SJCRH30 (cell line): ENCODE data around the gene KCNK10. TPM values are rescaled to one million over a fixed set of nuclear protein-coding genes. Genes with fewer than 3 reads are reported as not detected.

Source experiments
- DNase-seq, 2 experiments: peaks; one replicate each; pipeline ENCODE4 v3.0.0-alpha.2; 2015 to 2020
- H3K27ac ChIP-seq: fragments of 250-450 bp; sonication (Bioruptor Pico); 2 replicates; pipeline ENCODE4 v1.5.1; 2020; ENCODE audit warnings: mild to moderate bottlenecking, moderate library complexity
- H3K27me3 ChIP-seq: fragments of 250-450 bp; sonication (Bioruptor Pico); 2 replicates; pipeline ENCODE4 v1.5.1; 2020; ENCODE audit warnings: mild to moderate bottlenecking, moderate library complexity
- H3K36me3 ChIP-seq: fragments of 250-450 bp; sonication (Bioruptor Pico); 2 replicates; pipeline ENCODE4 v1.5.1; 2020; ENCODE audit warnings: mild to moderate bottlenecking, moderate library complexity
- H3K4me1 ChIP-seq: fragments of 250-450 bp; sonication (Bioruptor Pico); 2 replicates; pipeline ENCODE4 v1.5.1; 2020; ENCODE audit warnings: mild to moderate bottlenecking, moderate library complexity
- H3K4me3 ChIP-seq: fragments of 250-450 bp; sonication (Bioruptor Pico); 2 replicates; pipeline ENCODE4 v1.5.1; 2020; ENCODE audit warnings: mild to moderate bottlenecking, moderate library complexity
- H3K9me3 ChIP-seq: fragments of 250-450 bp; sonication (Bioruptor Pico); replicated peaks from 2 replicates; pipeline ENCODE4 v1.5.1; 2020; ENCODE audit warnings: mild to moderate bottlenecking, moderate library complexity
- total RNA-seq: library from RNA; depleted of rRNA; stranded (reverse); fragments of >200 nt; shearing (Covaris generic); gene quantifications from 2 replicates; pipeline ENCODE4 v1.2.3, GENCODE V29; 2014

KCNK10 gene
- total RNA-seq, 1 experiment from 2014 or later = 0.12 TPM

DNA sequence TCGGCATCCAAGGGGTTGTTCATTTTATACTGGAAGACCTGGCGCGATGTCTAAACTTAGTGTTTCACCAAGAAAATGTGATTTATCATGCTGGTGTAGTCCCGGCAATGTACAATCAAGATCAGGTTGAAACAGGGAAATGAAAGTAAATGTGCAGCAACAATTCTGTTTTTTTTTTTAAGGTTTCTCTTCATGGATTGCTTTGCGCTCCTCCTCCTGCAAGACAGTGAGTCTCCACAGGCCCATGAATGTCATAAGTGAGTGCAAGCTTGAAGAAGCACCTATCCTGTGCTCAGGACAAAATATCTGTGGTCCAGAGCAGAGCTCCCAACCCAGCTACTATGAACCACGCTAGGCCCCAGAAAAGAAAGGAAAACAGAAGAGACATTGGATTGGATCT lies 143.4 kb downstream of the KCNK10 start:
- Histone ChIP-seq H3K36me3 (no peaks in the 10 kb centered on the region), H3K4me3 (no peak overlapping the region), H3K27ac (no peak overlapping the region), H3K27me3 (no peaks in the 10 kb centered on the region), H3K9me3 (no peaks in the 10 kb centered on the region), H3K4me1 (no peaks in the 10 kb centered on the region)
- no peak for DNase-seq

DNA sequence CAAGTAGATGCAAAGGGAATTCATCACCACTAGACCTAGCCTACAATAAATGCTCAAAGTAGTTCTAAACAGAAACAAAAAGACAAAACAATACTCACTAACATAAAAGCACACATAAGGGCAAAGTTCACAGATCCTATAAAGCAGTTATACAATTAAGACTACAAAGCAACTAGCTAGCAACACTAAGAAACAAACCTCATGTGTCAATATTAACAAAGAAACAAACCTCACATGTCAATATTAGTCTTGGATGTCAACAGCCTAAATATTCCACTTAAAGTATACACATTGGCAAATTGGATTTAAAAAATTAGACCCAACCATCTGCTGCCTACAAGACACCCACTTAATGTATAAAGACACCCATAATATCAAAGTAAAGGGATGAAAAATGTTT lies 152.7 kb downstream of the KCNK10 start:
- Histone ChIP-seq H3K4me3 (no peak overlapping the region), H3K27ac (no peak overlapping the region), H3K36me3 (no peaks in the 10 kb centered on the region), H3K9me3 (0 out of 2 replicates have a peak, but pooled peaks cover 4% of the 10 kb centered on the region), H3K4me1 (no peaks in the 10 kb centered on the region), H3K27me3 (no peaks in the 10 kb centered on the region)
- no peak for DNase-seq

DNA sequence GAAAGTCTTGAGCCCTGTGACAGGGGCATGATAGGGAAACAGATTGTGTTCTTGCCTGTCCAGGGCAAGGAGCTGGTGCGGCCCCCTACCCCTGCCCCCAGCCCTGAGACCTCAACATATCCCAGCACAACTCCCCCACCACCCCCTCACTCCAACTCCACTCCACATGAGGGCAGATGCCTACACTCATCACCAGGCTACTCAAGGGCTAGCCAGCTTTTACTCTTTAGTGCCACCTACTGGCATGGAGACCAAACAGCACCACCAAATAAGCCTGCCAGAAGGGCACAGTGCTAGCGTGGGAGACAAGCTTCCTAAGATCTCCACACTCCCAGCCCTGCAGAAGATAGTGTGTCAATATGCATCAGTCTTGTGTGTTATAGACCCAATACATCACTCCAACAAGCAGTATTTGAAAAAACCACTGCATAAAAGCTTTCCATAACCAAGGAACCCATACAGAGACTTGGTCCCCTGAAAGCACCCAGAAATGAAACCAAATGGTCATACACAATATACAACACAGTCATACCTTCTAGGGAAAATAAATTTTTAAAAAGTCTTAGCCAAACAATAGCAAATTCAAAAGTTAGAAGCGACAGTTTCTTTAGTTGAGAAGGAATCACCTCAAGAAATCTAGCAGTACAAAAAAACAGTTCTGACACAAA lies 154.4 kb downstream of the KCNK10 start:
- Histone ChIP-seq H3K27ac (no peak overlapping the region), H3K4me1 (no peaks in the 10 kb centered on the region), H3K4me3 (no peak overlapping the region), H3K36me3 (no peaks in the 10 kb centered on the region), H3K9me3 (0 out of 2 replicates have a peak, but pooled peaks cover 4% of the 10 kb centered on the region), H3K27me3 (no peaks in the 10 kb centered on the region)
- peak; percentile 22 to 69 for DNase-seq

DNA sequence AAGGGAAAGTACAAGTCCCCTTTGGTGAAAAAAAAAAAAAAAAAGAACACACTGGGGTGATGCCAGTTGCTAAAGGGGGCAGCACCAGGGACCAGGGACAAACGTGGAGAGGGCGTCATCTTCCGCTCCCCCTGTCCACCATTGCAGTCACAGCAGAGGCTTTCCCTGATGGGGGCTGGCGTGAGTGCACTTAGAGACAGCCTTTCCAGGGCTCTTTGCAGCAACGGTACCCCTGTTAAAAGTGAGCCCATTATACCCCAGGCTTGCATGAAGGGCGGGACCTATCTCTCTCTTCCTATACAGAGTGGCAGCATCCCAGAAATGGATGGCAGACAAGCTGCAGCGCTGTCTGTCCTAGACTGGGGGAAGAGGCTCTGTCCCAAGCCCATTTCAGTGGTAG lies 155.0 kb downstream of the KCNK10 start:
- Histone ChIP-seq H3K9me3 (0 out of 2 replicates have a peak, but pooled peaks cover 4% of the 10 kb centered on the region), H3K27ac (no peak overlapping the region), H3K4me1 (no peaks in the 10 kb centered on the region), H3K27me3 (no peaks in the 10 kb centered on the region), H3K36me3 (no peaks in the 10 kb centered on the region), H3K4me3 (no peak overlapping the region)
- DNase-seq = no peak

DNA sequence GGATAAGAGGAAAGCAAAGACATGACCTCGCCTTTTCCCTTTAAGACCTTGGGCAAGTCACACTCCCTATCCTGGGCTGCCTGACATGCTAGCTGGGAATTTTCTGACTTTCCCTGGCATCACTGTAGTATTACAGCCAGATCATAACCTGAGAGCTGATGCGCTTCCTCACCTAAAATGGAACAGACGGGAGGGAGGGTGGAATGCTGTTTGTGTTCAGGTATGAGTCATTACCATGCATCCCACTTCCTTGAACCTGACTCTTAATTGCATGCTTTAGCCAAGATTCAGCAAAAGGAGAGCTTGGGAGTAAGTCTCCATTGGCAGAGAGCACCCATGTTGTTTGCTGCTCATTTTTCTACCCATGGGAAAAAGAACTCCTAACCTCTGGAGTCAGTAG lies 156.5 kb downstream of the KCNK10 start:
- no peak for DNase-seq
- H3K27ac ChIP-seq = no peak overlapping the region
- 0 out of 2 replicates have a peak, but pooled peaks cover 4% of the 10 kb centered on the region for H3K9me3 ChIP-seq
- no peaks in the 10 kb centered on the region for H3K27me3 ChIP-seq
- H3K4me3 ChIP-seq = no peak overlapping the region
- H3K36me3 ChIP-seq = no peaks in the 10 kb centered on the region
- no peaks in the 10 kb centered on the region for H3K4me1 ChIP-seq

DNA sequence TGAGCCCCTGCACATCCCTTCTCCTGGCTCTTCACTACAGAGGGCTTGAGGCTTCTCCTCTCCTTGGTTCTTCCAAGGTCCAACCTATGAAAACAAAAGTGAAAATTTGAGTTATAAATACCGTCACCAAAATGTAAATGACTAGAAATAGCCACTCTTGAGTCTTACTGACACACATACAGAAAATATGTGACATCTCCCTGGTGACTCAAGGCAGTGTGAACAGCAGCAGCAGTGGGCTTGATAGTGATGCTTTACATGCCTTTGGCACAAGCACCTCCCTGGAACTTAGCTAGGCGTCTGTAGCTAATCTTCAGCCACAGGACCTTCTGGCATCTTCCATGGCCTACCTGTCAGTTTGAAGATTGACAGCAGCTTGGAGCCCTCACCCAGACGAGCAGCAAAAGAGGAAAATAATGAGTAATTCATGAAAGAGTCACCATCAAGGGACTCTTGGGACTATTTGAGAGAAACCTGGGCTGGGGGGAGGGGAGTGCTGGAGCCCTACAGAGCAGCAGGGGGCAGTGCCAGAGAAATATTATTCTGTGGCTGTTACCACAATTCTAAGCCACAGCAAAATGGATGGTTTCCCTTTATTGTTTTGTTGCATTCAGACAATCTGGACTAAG lies 158.0 kb downstream of the KCNK10 start:
- H3K4me3 ChIP-seq = no peak overlapping the region
- H3K4me1 ChIP-seq = no peaks in the 10 kb centered on the region
- H3K27ac ChIP-seq = no peak overlapping the region
- H3K36me3 ChIP-seq = no peaks in the 10 kb centered on the region
- 0 out of 2 replicates have a peak, but pooled peaks cover 4% of the 10 kb centered on the region for H3K9me3 ChIP-seq
- DNase-seq = no peak
- H3K27me3 ChIP-seq = no peaks in the 10 kb centered on the region

DNA sequence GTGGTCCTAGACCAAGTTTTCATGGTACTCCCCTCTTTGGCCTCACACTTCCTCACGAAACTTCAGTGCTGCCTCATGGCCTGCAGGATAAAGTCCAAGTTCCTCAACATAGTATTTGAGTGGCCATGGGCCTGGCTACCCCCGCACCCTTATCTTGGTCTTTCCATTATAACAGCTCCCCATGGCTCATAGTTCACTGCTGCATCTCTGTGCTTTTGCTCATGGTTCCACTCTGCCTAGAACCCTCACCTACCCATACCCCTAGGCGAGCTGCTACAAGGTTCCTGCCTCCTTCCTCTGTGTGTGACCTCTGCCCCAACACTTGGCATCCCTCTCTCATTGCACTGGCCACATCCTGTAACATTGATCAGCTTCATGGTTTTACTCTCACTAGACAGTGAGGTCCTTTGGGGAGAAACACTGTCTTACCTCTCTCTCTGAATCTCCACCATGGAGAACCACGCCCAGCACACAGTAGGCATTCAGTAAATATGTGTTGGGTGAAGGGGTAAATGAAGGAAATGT lies 159.3 kb downstream of the KCNK10 start:
- Histone ChIP-seq H3K9me3 (0 out of 2 replicates have a peak, but pooled peaks cover under 1% of the 10 kb centered on the region), H3K4me1 (no peaks in the 10 kb centered on the region), H3K36me3 (no peaks in the 10 kb centered on the region), H3K27ac (no peak overlapping the region), H3K4me3 (no peak overlapping the region), H3K27me3 (no peaks in the 10 kb centered on the region)
- DNase-seq = no peak

DNA sequence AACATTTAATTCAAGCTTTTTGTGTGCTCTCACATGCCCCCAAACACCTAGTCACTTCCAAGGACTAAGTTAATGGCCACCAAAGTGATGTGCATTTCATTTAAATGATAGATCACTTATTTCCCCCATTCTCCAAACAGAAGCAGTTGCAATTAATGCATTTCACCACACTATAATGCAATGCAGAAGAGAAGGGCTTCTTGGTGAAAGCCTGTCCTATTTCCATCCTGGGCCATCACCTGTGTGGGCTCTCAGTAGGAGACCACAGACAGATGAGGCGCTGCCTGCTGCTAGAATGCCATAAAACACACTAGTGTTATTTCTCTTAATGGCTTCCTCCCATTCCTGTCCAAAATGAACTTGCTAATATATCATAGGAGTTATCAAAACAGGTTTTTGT lies 166.9 kb downstream of the KCNK10 start:
- Histone ChIP-seq H3K4me3 (no peak overlapping the region), H3K27me3 (no peaks in the 10 kb centered on the region), H3K9me3 (no peaks in the 10 kb centered on the region), H3K27ac (no peak overlapping the region), H3K4me1 (no peaks in the 10 kb centered on the region), H3K36me3 (no peaks in the 10 kb centered on the region)
- no peak for DNase-seq

DNA sequence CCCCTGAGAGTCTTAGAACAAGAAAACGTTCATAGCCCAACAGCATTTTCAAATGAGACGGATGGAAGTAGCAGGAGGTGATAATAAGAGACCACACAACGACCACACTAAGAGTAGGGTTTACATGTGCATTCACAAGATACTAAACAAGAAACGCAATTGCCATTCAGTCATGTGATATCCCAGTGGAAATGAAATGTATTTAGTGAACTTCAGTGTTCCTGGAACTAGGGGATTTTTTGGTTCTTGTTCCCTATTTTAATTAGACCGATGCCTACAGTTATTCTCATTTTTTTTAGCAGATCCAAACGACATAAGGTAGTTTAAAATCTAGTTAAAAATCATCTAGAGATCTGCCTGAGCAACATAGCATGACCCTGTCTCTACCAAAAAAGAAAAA lies 168.1 kb downstream of the KCNK10 start:
- no peaks in the 10 kb centered on the region for H3K36me3 ChIP-seq
- no peak for DNase-seq
- H3K4me1 ChIP-seq = no peaks in the 10 kb centered on the region
- no peak overlapping the region for H3K4me3 ChIP-seq
- H3K27ac ChIP-seq = no peak overlapping the region
- no peaks in the 10 kb centered on the region for H3K27me3 ChIP-seq
- H3K9me3 ChIP-seq = no peaks in the 10 kb centered on the region

DNA sequence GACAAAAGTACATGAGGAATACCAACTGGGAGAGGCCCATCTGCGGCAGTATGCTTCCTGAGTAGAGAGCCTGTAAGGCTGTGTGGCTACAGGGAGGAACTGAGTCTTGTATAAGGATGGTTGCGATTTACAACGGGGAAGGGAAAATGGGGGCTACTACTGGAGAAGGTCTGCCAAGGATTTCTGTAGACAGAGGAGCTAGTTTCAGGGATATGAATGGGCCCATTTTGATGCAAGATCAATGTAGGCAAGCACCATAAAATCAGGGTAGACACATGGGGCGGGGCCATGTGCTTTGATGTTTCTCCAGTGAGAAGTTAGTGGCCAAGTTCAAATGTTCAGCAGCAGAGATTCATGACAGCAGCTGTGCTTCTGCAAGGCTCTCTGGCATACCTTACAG lies 168.7 kb downstream of the KCNK10 start:
- H3K27me3 ChIP-seq = no peaks in the 10 kb centered on the region
- no peak overlapping the region for H3K27ac ChIP-seq
- no peaks in the 10 kb centered on the region for H3K9me3 ChIP-seq
- H3K36me3 ChIP-seq = no peaks in the 10 kb centered on the region
- DNase-seq = peak in 1 of 2 experiments; percentile 10
- no peak overlapping the region for H3K4me3 ChIP-seq
- no peaks in the 10 kb centered on the region for H3K4me1 ChIP-seq

DNA sequence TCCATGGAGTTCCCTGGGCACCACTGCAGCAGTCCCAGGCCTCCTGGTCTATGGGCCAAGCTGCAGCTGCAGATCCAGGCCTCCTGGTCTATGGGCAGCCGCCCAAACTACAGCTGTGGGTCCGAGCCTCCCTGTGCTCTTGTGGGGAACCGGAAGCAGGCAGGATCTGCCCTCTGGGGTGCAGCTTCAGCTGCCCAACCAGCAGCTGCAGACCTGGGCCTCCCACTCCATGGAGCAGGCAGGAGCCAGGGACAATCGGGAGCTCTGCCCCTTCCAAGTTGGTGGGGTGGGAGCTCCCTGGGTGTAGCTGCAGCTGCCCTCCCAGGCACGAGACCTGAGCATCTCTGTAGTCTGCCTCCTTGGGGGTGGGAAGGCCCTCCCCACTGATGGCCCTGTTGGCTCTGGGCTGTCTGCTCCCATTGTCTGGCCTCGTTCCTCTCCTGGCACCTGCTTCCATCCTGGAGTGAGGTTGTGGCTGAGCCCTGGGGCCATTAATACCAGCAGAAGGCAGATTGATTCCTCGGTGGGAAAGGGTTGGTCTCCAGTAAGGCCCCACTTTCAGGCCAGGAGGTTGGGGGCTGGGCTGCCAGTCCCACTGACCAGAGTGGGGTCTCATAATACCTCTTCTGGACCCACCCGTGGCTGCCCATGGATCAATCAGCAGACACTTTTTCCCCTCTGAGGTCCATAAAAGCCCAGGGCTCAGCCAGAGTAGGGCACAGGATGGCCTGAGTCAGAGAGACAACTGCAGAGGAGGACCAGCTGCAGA lies 176.0 kb downstream of the KCNK10 start:
- H3K36me3 ChIP-seq = no peaks in the 10 kb centered on the region
- H3K9me3 ChIP-seq = no peaks in the 10 kb centered on the region
- no peak overlapping the region for H3K27ac ChIP-seq
- H3K27me3 ChIP-seq = no peaks in the 10 kb centered on the region
- DNase-seq = peak in 1 of 2 experiments; percentile 4
- no peaks in the 10 kb centered on the region for H3K4me1 ChIP-seq
- no peak overlapping the region for H3K4me3 ChIP-seq

DNA sequence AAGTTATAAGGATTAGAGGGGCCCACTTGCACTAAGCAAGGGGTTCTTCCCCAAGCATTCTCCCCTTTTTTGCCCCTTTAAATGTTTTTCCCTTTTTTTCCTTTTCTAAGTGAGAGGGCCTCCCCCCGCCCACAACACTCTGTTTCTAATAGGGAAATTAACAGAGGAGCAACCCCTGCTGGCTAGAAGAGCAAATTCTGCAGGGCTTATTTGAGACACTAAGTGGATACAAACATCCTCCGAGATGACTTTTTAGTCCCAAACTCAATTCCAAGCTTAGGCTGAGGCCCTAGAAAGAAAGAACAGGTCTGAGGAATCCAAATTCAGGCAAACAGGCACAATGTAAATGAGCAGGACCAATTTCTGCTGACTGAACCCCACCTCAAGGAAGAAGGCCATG lies 179.3 kb downstream of the KCNK10 start:
- no peaks in the 10 kb centered on the region for H3K4me1 ChIP-seq
- no peaks in the 10 kb centered on the region for H3K36me3 ChIP-seq
- DNase-seq = no peak
- H3K9me3 ChIP-seq = no peaks in the 10 kb centered on the region
- no peak overlapping the region for H3K27ac ChIP-seq
- no peaks in the 10 kb centered on the region for H3K27me3 ChIP-seq
- no peak overlapping the region for H3K4me3 ChIP-seq

DNA sequence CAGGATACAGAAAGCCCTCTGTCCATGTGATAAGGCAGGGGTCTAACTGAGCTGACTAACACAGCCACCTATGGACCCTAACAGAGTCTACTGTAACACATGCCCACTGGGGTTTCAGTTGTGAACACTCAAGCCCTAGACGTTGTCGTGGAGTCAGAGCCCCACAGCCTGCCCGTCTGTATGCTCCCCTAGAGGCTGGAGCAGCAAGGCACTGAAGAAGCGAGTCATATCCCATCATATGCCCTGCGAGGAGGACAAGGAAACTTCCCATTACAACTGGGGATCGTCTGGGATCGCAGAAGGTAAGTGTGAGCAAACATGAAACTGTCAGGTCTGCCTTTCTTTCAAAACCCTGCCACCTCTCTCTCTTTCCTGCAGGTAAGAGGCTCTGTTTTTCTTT lies 180.1 kb downstream of the KCNK10 start:
- Histone ChIP-seq H3K4me3 (no peak overlapping the region), H3K27me3 (no peaks in the 10 kb centered on the region), H3K36me3 (no peaks in the 10 kb centered on the region), H3K4me1 (no peaks in the 10 kb centered on the region), H3K9me3 (no peaks in the 10 kb centered on the region), H3K27ac (no peak overlapping the region)
- no peak for DNase-seq

DNA sequence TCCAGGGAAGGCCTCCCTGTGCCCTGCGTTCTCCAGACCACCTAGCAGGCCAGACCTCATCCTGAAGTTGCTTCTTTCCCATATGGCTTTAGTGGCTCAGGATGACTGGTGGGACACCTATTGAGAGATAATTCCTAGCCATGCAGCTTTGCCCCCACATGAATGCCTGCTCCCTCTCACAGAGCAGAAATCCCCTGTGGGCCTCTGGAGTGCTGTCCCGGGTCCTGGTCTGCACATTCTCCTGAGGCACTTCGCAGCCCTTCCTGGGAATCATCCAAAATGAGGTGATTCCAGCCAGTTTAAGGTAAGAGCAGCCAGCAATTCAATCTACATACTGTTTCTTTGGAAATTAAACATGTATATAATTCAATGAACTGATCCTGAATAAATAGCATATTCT lies 182.2 kb downstream of the KCNK10 start:
- Histone ChIP-seq H3K27me3 (no peaks in the 10 kb centered on the region), H3K4me3 (no peak overlapping the region), H3K9me3 (no peaks in the 10 kb centered on the region), H3K4me1 (no peaks in the 10 kb centered on the region), H3K27ac (no peak overlapping the region), H3K36me3 (no peaks in the 10 kb centered on the region)
- no peak for DNase-seq

DNA sequence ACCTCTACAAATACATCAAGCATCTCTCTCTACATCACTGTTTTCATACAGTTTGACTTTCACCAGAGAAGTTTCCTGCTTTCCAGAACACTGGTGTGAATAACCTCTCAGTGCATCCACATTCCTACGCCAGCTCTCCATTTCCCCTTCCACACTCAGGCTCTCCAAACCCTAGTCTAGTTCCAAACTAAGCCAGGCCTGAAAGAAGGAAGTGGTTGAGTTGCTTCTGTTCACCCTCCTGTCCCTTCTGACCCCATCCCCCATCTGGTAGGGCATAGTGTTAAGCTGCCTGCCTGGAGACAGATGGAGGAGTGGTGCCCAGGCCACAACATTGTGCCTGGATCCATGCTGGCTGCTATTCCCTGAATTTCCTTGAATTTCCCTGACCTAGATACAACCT lies 185.7 kb downstream of the KCNK10 start:
- H3K4me1 ChIP-seq = no peaks in the 10 kb centered on the region
- H3K36me3 ChIP-seq = no peaks in the 10 kb centered on the region
- no peak overlapping the region for H3K4me3 ChIP-seq
- DNase-seq = no peak
- H3K9me3 ChIP-seq = no peaks in the 10 kb centered on the region
- H3K27ac ChIP-seq = no peak overlapping the region
- no peaks in the 10 kb centered on the region for H3K27me3 ChIP-seq
